Cardiac muscle cell (in vitro differentiated cells and primary cell): ENCODE results near the gene STPG2. TPM values are rescaled to one million over a fixed set of nuclear protein-coding genes. Genes with fewer than 3 reads are reported as not detected.

Experiments
- DNase-seq, 2 donors: peaks; one replicate each; pipeline versions ENCODE4 v3.0.0 to v3.0.0-alpha.2; 2010 to 2017; ENCODE audit warnings: low read depth in 1 of 2, low spot score in 1 of 2
- H3K27ac ChIP-seq: fragments of 200-600 bp; sonication (generic); 2 replicates; pipeline ENCODE4 v1.5.1; 2016
- H3K27me3 ChIP-seq: fragments of 200-600 bp; sonication (generic); 2 replicates; pipeline ENCODE4 v1.6.0; 2016; ENCODE audit warnings: control low read depth
- H3K36me3 ChIP-seq: fragments of 200-600 bp; sonication (generic); 2 replicates; pipeline ENCODE4 v1.5.1; 2016; ENCODE audit warnings: control low read depth
- H3K4me1 ChIP-seq: fragments of 200-600 bp; sonication (generic); 2 replicates; pipeline ENCODE4 v1.8.1; 2017; ENCODE audit warnings: low read depth, mild to moderate bottlenecking, mixed run types
- H3K4me3 ChIP-seq: fragments of 200-600 bp; sonication (generic); 2 replicates; pipeline ENCODE4 v1.5.1; 2016; ENCODE audit warnings: mild to moderate bottlenecking
- H3K9me3 ChIP-seq: fragments of 200-600 bp; sonication (generic); 2 replicates; pipeline ENCODE4 v1.5.1; 2017; ENCODE audit warnings: low read depth, mild to moderate bottlenecking, control low read depth
- CTCF ChIP-seq: IDR thresholded peaks from 2 replicates; pipeline ENCODE4 v1.5.1; 2012; ENCODE audit warnings: low read depth, mild to moderate bottlenecking, low read length
- polyA plus RNA-seq: library from polyadenylated mRNA; unstranded; fragments of >200 nt; fragmentation: Nextera tagmentation; extraction: Ambion mirVana; gene quantifications from 2 replicates; pipeline ENCODE4 v1.2.1, GENCODE V29; 2016
- total RNA-seq: library from RNA; depleted of rRNA; stranded (reverse); fragments of >200 nt; gene quantifications from 2 replicates; pipeline ENCODE4 v1.2.3, GENCODE V29; 2016

Gene STPG2
- total and polyA plus RNA-seq, 2 experiments from 2014 or later, result 0.20 to 0.30 TPM

DNA sequence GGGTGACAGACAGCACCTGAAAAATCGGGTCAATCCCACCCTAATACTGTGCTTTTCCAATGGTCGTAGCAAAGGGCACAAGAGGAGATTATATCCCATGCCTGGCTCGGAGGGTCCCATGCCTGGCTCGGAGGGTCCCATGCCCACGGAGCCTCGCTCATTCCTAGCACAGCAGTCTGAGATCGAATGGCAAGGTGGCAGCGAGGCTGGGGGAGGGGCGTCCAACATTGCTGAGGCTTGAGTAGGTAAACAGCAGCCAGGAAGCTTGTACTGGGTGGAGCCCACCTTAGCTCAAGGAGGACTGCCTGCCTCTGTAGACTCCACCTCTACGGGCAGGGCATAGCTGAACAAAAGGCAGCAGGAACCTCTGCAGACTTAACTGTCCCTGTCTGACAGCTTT lies 365.1 kb downstream of the STPG2 start:
- Histone ChIP-seq H3K4me3 (no peak overlapping the region), H3K27ac (no peak overlapping the region), H3K36me3 (no peaks in the 10 kb centered on the region), H3K9me3 (no peaks in the 10 kb centered on the region), H3K4me1 (no peaks in the 10 kb centered on the region), H3K27me3 (no peaks in the 10 kb centered on the region)
- DNase-seq, result no peak
- TF ChIP-seq CTCF, result no peak

DNA sequence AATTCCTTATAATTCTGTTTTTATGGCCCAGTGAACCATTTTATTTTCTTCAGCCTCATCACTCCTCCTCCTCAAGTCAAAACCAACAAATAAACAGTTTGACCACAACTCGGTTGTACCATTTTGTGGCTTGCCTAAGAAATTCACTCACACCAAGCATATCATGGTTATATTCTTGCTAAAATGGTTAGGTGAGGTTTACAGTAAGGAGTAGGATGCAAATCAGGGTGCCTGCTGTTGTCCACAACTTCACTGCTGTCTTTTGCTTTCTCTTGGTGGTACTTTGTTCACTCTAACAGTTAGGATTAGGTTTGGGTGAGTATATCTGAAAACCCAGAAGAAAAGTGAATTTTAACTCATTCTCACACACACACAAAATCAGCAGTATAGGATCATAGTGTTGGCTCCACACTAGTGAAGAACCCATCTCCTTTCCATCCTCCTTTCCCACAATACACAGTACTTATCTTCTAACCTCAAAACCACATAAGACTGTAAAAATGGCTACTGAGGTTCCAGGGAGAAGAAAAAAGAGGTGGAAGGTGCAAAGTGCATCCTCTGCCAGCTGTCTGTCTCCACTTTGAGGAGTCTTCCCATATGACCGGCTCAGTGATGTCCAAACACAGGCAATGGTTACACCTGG lies 368.8 kb downstream of the STPG2 start:
- Histone ChIP-seq H3K4me3 (no peak overlapping the region), H3K9me3 (no peaks in the 10 kb centered on the region), H3K36me3 (no peaks in the 10 kb centered on the region), H3K27me3 (no peaks in the 10 kb centered on the region), H3K4me1 (no peaks in the 10 kb centered on the region), H3K27ac (no peak overlapping the region)
- TF ChIP-seq CTCF, result no peak
- no peak for DNase-seq

GRCh38 chr4:97770222-97770621 lies 373.1 kb downstream of the STPG2 start:
- Histone ChIP-seq H3K4me1 (no peaks in the 10 kb centered on the region), H3K4me3 (no peak overlapping the region), H3K27ac (no peak overlapping the region), H3K27me3 (no peaks in the 10 kb centered on the region), H3K36me3 (no peaks in the 10 kb centered on the region), H3K9me3 (no peaks in the 10 kb centered on the region)
- DNase-seq, result peak in 1 of 2 donors; percentile 7
- TF ChIP-seq CTCF, result no peak

GRCh38 chr4:97762115-97762512 lies 381.2 kb downstream of the STPG2 start:
- H3K36me3 ChIP-seq, result no peaks in the 10 kb centered on the region
- no peak overlapping the region for H3K4me3 ChIP-seq
- DNase-seq, result peak; percentile 15 to 26
- peaks cover 10% of the 10 kb centered on the region for H3K4me1 ChIP-seq
- H3K9me3 ChIP-seq, result no peaks in the 10 kb centered on the region
- no peaks in the 10 kb centered on the region for H3K27me3 ChIP-seq
- no peak for TF ChIP-seq CTCF
- peak overlapping the region; percentile 13 for H3K27ac ChIP-seq

DNA sequence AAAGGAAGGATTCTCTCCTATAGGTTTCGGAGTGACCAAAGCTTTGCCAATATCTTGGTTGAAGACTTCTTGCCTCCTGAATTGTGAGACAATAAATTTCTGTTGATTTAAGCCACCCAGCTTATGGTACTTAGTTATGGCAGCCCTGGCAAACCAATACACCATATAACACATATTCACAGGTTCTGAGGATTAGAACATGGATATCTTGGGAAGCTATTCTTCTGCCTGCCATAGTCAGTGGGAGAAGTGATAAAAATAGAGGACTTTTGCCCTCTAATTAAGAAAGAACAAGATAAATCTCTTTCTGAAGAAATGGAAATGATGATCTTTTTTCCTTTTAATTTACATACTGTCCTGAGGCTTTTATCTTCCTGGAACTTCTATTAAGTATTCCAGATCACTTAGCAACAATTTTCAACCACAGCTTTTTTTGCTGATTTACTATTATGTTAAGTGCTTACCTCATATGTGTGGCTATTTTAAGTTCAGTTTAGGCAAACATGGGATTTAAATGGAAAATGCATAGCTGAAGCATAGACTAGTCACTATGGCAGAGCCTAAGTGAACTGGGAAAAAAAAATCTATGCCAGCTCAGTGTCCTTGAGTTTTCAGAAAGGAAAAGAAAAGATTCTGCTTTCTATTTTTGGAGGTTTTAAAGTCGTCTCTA lies 381.7 kb downstream of the STPG2 start:
- Histone ChIP-seq H3K36me3 (no peaks in the 10 kb centered on the region), H3K4me3 (no peak overlapping the region)
- peak in 1 of 2 donors; percentile 36 for DNase-seq

More for the DNA sequence above, 381.7 kb downstream of the STPG2 start:
- no peaks in the 10 kb centered on the region for H3K27me3 ChIP-seq
- H3K4me1 ChIP-seq, result peaks cover 10% of the 10 kb centered on the region
- no peak for TF ChIP-seq CTCF
- peak overlapping the region; percentile 13 for H3K27ac ChIP-seq
- H3K9me3 ChIP-seq, result no peaks in the 10 kb centered on the region
